ENCODE measurements around the gene NOSIP. TPM values are rescaled to one million over a fixed set of nuclear protein-coding genes. Genes with fewer than 3 reads are reported as not detected.

The NOSIP gene
- total RNA-seq, 2 donors from 2014 or later: 50.6 to 73.2 TPM

DNA sequence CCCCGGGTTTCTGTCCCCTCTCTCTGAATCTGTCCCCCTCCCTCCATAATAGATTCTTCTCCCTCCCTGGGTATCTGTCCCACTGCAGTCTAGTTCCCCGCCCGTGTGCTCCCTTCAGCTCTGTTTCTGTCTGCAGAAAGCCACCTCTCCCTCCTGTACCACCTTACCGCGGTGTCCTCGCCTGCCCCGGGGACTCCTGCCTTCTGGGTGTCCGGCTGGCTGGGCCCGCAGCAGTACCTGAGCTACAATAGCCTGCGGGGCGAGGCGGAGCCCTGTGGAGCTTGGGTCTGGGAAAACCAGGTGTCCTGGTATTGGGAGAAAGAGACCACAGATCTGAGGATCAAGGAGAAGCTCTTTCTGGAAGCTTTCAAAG lies 66.6 kb downstream of the NOSIP start:
- ATAC-seq (peak; percentile 43), DNase-seq (peak in 2 of 4 donors; percentile 38 to 39)
- WGBS, 2 donors: 2 to 13% methylated on average over 8 to 12 of the region's 12 CpGs
- Histone ChIP-seq H3K4me1 (peaks cover 38% of the 10 kb centered on the region), H3K4me3 (peak overlapping the region in 1 of 2 donors; percentile 45), H3K36me3 (replicated peaks in 1 of 2; ENCODE audit: insufficient read depth in 1 of 2, low read depth in 2 of 2) (no peaks in the 10 kb centered on the region), H3K27me3 (no peaks in the 10 kb centered on the region), H3K9me3 (no peaks in the 10 kb centered on the region), H3K27ac (peak overlapping the region in 3 of 4 donors; percentile 71 to 84 (median 78))
- intact Hi-C loops (cut with DNase I): no loop called here
- TF ChIP-seq, protein P1, sequence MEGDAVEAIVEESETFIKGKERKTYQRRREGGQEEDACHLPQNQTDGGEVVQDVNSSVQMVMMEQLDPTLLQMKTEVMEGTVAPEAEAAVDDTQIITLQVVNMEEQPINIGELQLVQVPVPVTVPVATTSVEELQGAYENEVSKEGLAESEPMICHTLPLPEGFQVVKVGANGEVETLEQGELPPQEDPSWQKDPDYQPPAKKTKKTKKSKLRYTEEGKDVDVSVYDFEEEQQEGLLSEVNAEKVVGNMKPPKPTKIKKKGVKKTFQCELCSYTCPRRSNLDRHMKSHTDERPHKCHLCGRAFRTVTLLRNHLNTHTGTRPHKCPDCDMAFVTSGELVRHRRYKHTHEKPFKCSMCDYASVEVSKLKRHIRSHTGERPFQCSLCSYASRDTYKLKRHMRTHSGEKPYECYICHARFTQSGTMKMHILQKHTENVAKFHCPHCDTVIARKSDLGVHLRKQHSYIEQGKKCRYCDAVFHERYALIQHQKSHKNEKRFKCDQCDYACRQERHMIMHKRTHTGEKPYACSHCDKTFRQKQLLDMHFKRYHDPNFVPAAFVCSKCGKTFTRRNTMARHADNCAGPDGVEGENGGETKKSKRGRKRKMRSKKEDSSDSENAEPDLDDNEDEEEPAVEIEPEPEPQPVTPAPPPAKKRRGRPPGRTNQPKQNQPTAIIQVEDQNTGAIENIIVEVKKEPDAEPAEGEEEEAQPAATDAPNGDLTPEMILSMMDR (IDR thresholded peaks at IDR 0.05): no peak
- no peak for TF ChIP-seq POLR2A (IDR thresholded peaks at IDR 0.05)

DNA sequence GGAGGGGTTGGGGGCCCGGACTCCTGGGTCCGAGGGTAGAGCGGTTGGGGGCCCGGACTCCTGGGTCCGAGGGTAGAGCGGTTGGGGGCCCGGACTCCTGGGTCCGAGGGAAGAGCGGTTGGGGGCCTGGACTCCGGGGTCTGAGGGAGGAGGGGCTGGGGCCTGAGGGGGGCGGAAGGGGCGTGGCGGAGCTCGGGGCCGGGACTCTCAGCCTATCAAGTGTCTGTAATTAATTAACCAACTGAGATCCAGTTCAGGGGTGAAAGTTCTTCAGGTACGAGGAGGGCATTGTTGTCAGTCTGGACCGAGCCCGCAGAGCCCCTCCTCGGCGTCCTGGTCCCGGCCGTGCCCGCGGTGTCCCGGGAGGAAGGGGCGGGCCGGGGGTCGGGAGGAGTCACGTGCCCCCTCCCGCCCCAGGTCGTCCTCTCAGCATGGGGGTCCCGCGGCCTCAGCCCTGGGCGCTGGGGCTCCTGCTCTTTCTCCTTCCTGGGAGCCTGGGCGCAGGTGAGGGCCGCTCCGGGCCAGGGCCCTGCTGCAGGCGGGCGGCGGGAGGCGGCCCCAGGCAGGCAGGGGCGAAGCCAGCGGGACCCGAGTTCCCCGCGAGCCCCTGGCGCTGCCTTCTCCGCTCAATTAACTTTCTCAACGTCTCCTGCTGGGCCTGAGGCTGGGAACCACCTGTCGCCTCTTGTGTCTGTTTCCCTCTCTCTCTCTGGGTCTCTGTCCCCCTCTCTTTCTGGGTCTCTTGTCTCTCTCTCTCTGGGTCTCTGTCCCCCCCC lies 67.2 kb downstream of the NOSIP start:
- TF ChIP-seq POLR2A (IDR thresholded peaks at IDR 0.05): no peak
- TF ChIP-seq, protein P1 (IDR thresholded peaks at IDR 0.05): no peak
- Histone ChIP-seq H3K9me3 (no peaks in the 10 kb centered on the region), H3K4me1 (peaks cover 38% of the 10 kb centered on the region), H3K27me3 (no peaks in the 10 kb centered on the region), H3K4me3 (peak overlapping the region; percentile 45 to 52), H3K27ac (peak overlapping the region; percentile 54 to 84 (median 74)), H3K36me3 (replicated peaks in 1 of 2; ENCODE audit: insufficient read depth in 1 of 2, low read depth in 2 of 2) (no peaks in the 10 kb centered on the region)
- peak in 3 of 4 donors; percentile 61 to 70 (median 62) for DNase-seq
- WGBS, 2 donors: 0 to 1% methylated on average over 14 to 43 of the region's 50 CpGs
- intact Hi-C loops (cut with DNase I): no loop called here
- ATAC-seq: peak; percentile 77

DNA sequence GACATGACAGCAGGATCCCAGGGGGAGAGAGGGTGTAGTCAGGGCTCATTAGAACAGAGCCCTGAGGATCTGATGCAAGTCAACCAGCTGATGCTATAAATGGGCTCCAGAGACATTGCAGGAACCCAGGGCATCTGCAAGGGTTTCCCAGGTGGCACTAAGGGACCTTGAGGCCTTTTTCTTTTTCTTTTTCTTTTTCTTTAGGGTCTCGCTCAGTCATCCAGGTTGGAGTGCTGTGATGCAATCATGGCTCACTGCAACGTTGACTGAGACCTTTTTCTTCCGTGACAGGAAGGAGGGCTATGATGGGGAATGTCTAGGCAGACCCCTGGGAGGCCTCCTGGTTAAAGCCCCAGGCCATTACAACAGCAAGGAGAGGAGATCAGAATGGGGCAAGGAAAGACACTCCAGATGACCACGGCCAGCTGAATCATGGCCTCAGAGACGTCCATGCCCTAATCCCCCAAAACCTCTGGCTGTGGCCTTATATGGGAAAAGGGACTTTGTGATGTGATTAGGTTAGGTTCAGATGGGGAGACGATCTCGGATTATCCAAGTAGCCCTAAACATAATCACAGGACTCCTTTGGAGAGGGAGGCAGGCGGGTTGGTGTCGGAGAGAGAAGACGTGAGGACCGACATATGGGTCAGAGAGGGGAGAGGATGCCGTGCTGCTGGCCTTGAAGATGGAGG lies 72.4 kb downstream of the NOSIP start:
- Histone ChIP-seq H3K27ac (no peak overlapping the region), H3K4me3 (no peak overlapping the region), H3K9me3 (no peaks in the 10 kb centered on the region), H3K4me1 (peaks cover 15% of the 10 kb centered on the region), H3K36me3 (replicated peaks in 1 of 2; ENCODE audit: insufficient read depth in 1 of 2, low read depth in 2 of 2) (no peaks in the 10 kb centered on the region), H3K27me3 (no peaks in the 10 kb centered on the region)
- TF ChIP-seq POLR2A (IDR thresholded peaks at IDR 0.05): no peak
- TF ChIP-seq, protein P1 (IDR thresholded peaks at IDR 0.05): no peak
- intact Hi-C loops (cut with DNase I): no loop called here
- ATAC-seq: no peak
- DNase-seq: no peak
- 72 to 82% methylated on average over 12 of the region's 12 CpGs for WGBS, 2 donors

DNA sequence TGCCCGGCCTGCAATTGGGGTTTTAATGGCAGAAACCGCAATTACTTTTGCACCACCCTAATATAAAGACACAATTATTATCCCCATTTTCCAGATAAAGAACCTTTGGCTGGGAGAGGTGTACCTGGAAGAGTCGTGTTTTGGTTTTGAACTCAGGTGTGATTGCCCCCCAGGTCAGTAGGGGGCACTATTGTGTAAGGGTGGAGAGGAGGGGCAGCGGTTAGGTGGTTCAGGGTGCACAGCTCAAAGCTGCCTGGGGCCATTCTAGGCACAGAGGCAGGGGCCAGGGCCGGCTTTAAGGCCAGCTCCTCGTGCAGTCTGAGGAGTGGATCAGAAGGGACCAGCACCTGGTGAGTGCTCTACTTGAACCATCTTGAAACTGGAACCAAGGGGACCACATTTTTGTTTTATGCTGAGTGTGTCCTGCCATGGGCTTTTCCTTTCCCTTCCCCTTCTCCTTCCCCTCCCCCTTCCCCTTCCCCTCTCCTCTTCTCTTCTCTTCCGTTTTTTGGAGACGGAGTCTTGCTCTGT lies 73.7 kb downstream of the NOSIP start:
- no peak overlapping the region for H3K4me3 ChIP-seq
- WGBS, 2 donors: 12 to 22% methylated on average over 7 to 8 of the region's 8 CpGs
- TF ChIP-seq POLR2A (IDR thresholded peaks at IDR 0.05): no peak
- TF ChIP-seq, protein P1 (IDR thresholded peaks at IDR 0.05): peak; percentile 70 to 94 (median 87)
- DNase-seq (peak; percentile 72 to 78 (median 76)), ATAC-seq (peak; percentile 82)
- peaks cover 7% of the 10 kb centered on the region for H3K4me1 ChIP-seq
- H3K36me3 ChIP-seq (replicated peaks in 1 of 2; ENCODE audit: insufficient read depth in 1 of 2, low read depth in 2 of 2): no peaks in the 10 kb centered on the region
- H3K27me3 ChIP-seq: no peaks in the 10 kb centered on the region
- no peaks in the 10 kb centered on the region for H3K9me3 ChIP-seq
- intact Hi-C loops (cut with DNase I): no loop called here
- H3K27ac ChIP-seq: no peak overlapping the region

Small RNAs within 50 kb of the gene (small RNA-seq; reads per million reads assigned to genes)
- not detected for gene RF00019

Other genes with a start within 250 kb of the NOSIP start
- gene CD37, start 245.2 kb downstream of the NOSIP start, total RNA-seq: 1 to 10 TPM; 4.0 to 6.2 TPM
- gene TEAD2, start 218.1 kb downstream of the NOSIP start, total RNA-seq: 10 to 100 TPM; 12.2 to 15.2 TPM
- not detected for gene DKKL1, start 216.7 kb downstream of the NOSIP start, total RNA-seq
- gene KASH5, start 192.3 kb downstream of the NOSIP start, total RNA-seq: 1 to 10 TPM in 1 of 2 donors, under 1 TPM in 1; 0.66 to 2.6 TPM
- gene PTH2, start 157.1 kb downstream of the NOSIP start, total RNA-seq: not detected
- not detected for gene GFY, start 155.2 kb downstream of the NOSIP start, total RNA-seq
- gene SLC17A7, start 139.0 kb downstream of the NOSIP start, total RNA-seq: under 1 TPM in 1 of 2 donors, not detected in 1; 0.26 TPM
- gene PIH1D1, start 128.7 kb downstream of the NOSIP start, total RNA-seq: 10 to 100 TPM; 57.0 to 63.3 TPM
- 10 to 100 TPM; 25.9 to 38.9 TPM for gene ALDH16A1, start 127.3 kb downstream of the NOSIP start, total RNA-seq
- gene FLT3LG, start 106.3 kb downstream of the NOSIP start, total RNA-seq: under 1 TPM; 0.52 to 0.66 TPM
- 1,000 to 10,000 TPM; 1,758 to 2,456 TPM for gene RPL13A, start 92.9 kb downstream of the NOSIP start, total RNA-seq
- gene RPS11, start 84.1 kb downstream of the NOSIP start, total RNA-seq: 1,000 to 10,000 TPM; 1,400 to 1,772 TPM
- gene FCGRT, start 67.9 kb downstream of the NOSIP start, total RNA-seq: 100 to 1,000 TPM; 117 to 121 TPM
- gene RCN3, start 52.6 kb downstream of the NOSIP start, total RNA-seq: 10 to 100 TPM; 11.9 to 39.9 TPM
- 1 to 10 TPM; 2.6 to 4.9 TPM for gene PRRG2, start 760 bp upstream of the NOSIP start, total RNA-seq
- 10 to 100 TPM in 1 of 2 donors, 1 to 10 TPM in 1; 8.0 to 23.4 TPM for gene PRR12, start 10.6 kb upstream of the NOSIP start, total RNA-seq
- 10 to 100 TPM; 10.9 to 17.9 TPM for gene RRAS, start 59.6 kb upstream of the NOSIP start, total RNA-seq
- gene SCAF1, start 61.7 kb upstream of the NOSIP start, total RNA-seq: 10 to 100 TPM; 16.1 to 36.6 TPM
- 100 to 1,000 TPM in 1 of 2 donors, 10 to 100 TPM in 1; 46.7 to 134 TPM for gene IRF3, start 85.3 kb upstream of the NOSIP start, total RNA-seq
- gene BCL2L12, start 85.4 kb upstream of the NOSIP start, total RNA-seq: 1 to 10 TPM; 3.6 to 5.6 TPM
- 10 to 100 TPM; 45.4 to 71.2 TPM for gene PRMT1, start 96.7 kb upstream of the NOSIP start, total RNA-seq
- 1 to 10 TPM in 1 of 2 donors, not detected in 1; 1.6 TPM for gene ADM5, start 109.0 kb upstream of the NOSIP start, total RNA-seq
- gene CPT1C, start 110.6 kb upstream of the NOSIP start, total RNA-seq: 1 to 10 TPM in 1 of 2 donors, under 1 TPM in 1; 0.66 to 3.4 TPM
- gene TSKS, start 182.8 kb upstream of the NOSIP start, total RNA-seq: under 1 TPM in 1 of 2 donors, not detected in 1; 0.52 TPM
- 10 to 100 TPM; 43.5 to 45.9 TPM for gene AP2A1, start 186.4 kb upstream of the NOSIP start, total RNA-seq
- 10 to 100 TPM in 1 of 2 donors, 1 to 10 TPM in 1; 8.9 to 24.1 TPM for gene FUZ, start 232.7 kb upstream of the NOSIP start, total RNA-seq
- 10 to 100 TPM; 15.8 to 16.9 TPM for gene MED25, start 237.7 kb upstream of the NOSIP start, total RNA-seq